H1 (cell line): ENCODE data around the gene SPRYD3. TPM values are rescaled to one million over a fixed set of nuclear protein-coding genes. Genes with fewer than 3 reads are reported as not detected.
A peak's percentile ranks its signal among the peaks of the same experiment; 100 is the strongest.

Source experiments
- CTCF ChIA-PET: fragments of 300-600 bp; sonication (Branson Sonifier 250); formaldehyde crosslinking; loops from one replicate; lab custom pipeline; 2021; ENCODE audit not compliant: partially characterized antibody; lab: Charles Lee
- POLR2A ChIA-PET: fragments of 300-600 bp; sonication (Branson Sonifier 250); formaldehyde crosslinking; loops from one replicate; lab custom pipeline; 2021; ENCODE audit warnings: inconsistent platforms; ENCODE audit not compliant: partially characterized antibody; lab: Charles Lee
- DNase-seq, 2 experiments: peaks; one replicate each; pipeline versions ENCODE4 v3.0.0 to v3.0.0-alpha.2; 2010 to 2022; ENCODE audit warnings: low spot score in 2 of 2, low read depth in 1 of 2, mixed read lengths in 1 of 2
- FAIRE-seq: peaks from 2 replicates; lab custom pipeline; 2011; peaks lifted over from hg19 to GRCh38; lab: Jason Lieb, UNC
- H2AFZ ChIP-seq: 2 replicates; pipeline ENCODE4 v1.8.1; 2012; ENCODE audit warnings: low read length, inconsistent platforms
- H2AK5ac ChIP-seq: 2 replicates; pipeline ENCODE4 v1.6.1; 2013; ENCODE audit warnings: low read depth, low read length
- H2BK120ac ChIP-seq: replicated peaks from 2 replicates; pipeline ENCODE3; 2013; ENCODE audit warnings: low read depth, low read length, inconsistent platforms
- H2BK12ac ChIP-seq: 2 replicates; pipeline ENCODE4 v1.6.1; 2013; ENCODE audit warnings: low read depth, low read length
- H2BK15ac ChIP-seq: 2 replicates; pipeline ENCODE4 v1.6.1; 2013; ENCODE audit warnings: low read length
- H2BK20ac ChIP-seq: 2 replicates; pipeline ENCODE4 v1.6.1; 2013; ENCODE audit warnings: low read length
- H2BK5ac ChIP-seq: 2 replicates; pipeline ENCODE4 v1.6.1; 2013; ENCODE audit warnings: low read depth, low read length
- H3K14ac ChIP-seq: 2 replicates; pipeline ENCODE4 v1.6.1; 2013; ENCODE audit warnings: inconsistent platforms; ENCODE audit not compliant: insufficient read length
- H3K18ac ChIP-seq: 2 replicates; pipeline ENCODE4 v1.6.1; 2013; ENCODE audit warnings: low read length; ENCODE audit errors: extremely low read depth
- H3K23ac ChIP-seq: 2 replicates; pipeline ENCODE4 v1.6.1; 2013; ENCODE audit warnings: inconsistent platforms; ENCODE audit not compliant: insufficient read length
- H3K23me2 ChIP-seq: 2 replicates; pipeline ENCODE4 v1.6.1; 2013; ENCODE audit warnings: low read depth, low read length
- H3K27ac ChIP-seq: 2 replicates; pipeline ENCODE4 v1.6.1; 2011; ENCODE audit warnings: low read depth, low read length, inconsistent platforms
- H3K27me3 ChIP-seq, 4 experiments: replicated peaks in 1 of 4; 1 replicate in 1 of 4; 2 replicates in 3 of 4; pipeline versions ENCODE4 v1.6.1 to v1.8.1; 2011 to 2013; ENCODE audit warnings: low read length in 3 of 4, mild to moderate bottlenecking in 3 of 4, inconsistent platforms in 2 of 4, mixed read lengths in 2 of 4, moderate library complexity in 1 of 4; ENCODE audit not compliant: control insufficient read depth in 3 of 4, insufficient read depth in 3 of 4; ENCODE audit errors: extremely low read depth in 1 of 4
- H3K36me3 ChIP-seq, 4 experiments: 2 replicates each; pipeline versions ENCODE4 v1.6.1 to v1.8.1; 2011 to 2013; ENCODE audit warnings: mild to moderate bottlenecking in 4 of 4, low read length in 3 of 4, moderate library complexity in 2 of 4, control low read depth in 1 of 4, inconsistent platforms in 1 of 4; ENCODE audit not compliant: insufficient read depth in 4 of 4, control insufficient read depth in 2 of 4
- H3K4ac ChIP-seq: replicated peaks from 2 replicates; pipeline ENCODE3; 2013; ENCODE audit warnings: low read length, low read depth, mixed read lengths, inconsistent platforms; ENCODE audit not compliant: insufficient read length
- H3K4me1 ChIP-seq, 4 experiments: replicated peaks in 1 of 4; 1 replicate in 1 of 4; 2 replicates in 3 of 4; pipeline versions ENCODE4 v1.6.1 to v1.8.1; 2011 to 2013; ENCODE audit warnings: low read length in 3 of 4, inconsistent platforms in 2 of 4, mixed read lengths in 1 of 4; ENCODE audit not compliant: insufficient read depth in 4 of 4, control insufficient read depth in 3 of 4
- H3K4me2 ChIP-seq, 2 experiments: 2 replicates each; pipeline versions ENCODE4 v1.6.1 to v1.8.1; 2011 to 2013; ENCODE audit warnings: low read depth in 2 of 2, low read length in 2 of 2, control low read depth in 1 of 2, inconsistent platforms in 1 of 2, mild to moderate bottlenecking in 1 of 2; ENCODE audit not compliant: insufficient read depth in 1 of 2
- H3K4me3 ChIP-seq, 4 experiments: fragments of 200-600, 300-600 bp in 1 of 4; sonication (generic), shearing (Covaris generic), sonication (Bioruptor Twin) in 1 of 4; 2 replicates each; pipeline versions ENCODE4 v1.5.1 to v1.8.1; 2011 to 2016; ENCODE audit warnings: low read length in 4 of 4, low read depth in 3 of 4, control low read depth in 2 of 4, inconsistent platforms in 2 of 4, mild to moderate bottlenecking in 2 of 4, mixed read lengths in 1 of 4, moderate library complexity in 1 of 4; ENCODE audit not compliant: insufficient read depth in 2 of 4; ENCODE audit errors: extremely low read depth in 1 of 4
- H3K56ac ChIP-seq: replicated peaks from 2 replicates; pipeline ENCODE3; 2013; ENCODE audit warnings: low read depth, mild to moderate bottlenecking, mixed read lengths, low read length, inconsistent platforms; ENCODE audit not compliant: insufficient read length
- H3K79me1 ChIP-seq: 2 replicates; pipeline ENCODE4 v1.6.1; 2013; ENCODE audit warnings: low read depth, low read length, control low read depth
- H3K79me2 ChIP-seq, 2 experiments: 2 replicates each; pipeline versions ENCODE4 v1.6.1 to v1.8.1; 2012 to 2013; ENCODE audit warnings: low read length in 2 of 2, mild to moderate bottlenecking in 2 of 2, inconsistent platforms in 1 of 2; ENCODE audit not compliant: insufficient read depth in 2 of 2, control insufficient read depth in 1 of 2
- H3K9ac ChIP-seq, 4 experiments: replicated peaks in 1 of 4; 1 replicate in 1 of 4; 2 replicates in 3 of 4; pipeline versions ENCODE4 v1.6.1 to v1.8.1; 2011 to 2013; ENCODE audit warnings: low read depth in 3 of 4, low read length in 3 of 4, control low read depth in 2 of 4, mild to moderate bottlenecking in 2 of 4, moderate library complexity in 2 of 4, inconsistent platforms in 1 of 4; ENCODE audit errors: extremely low read depth in 1 of 4
- H3K9me3 ChIP-seq, 2 experiments: 2 replicates each; pipeline versions ENCODE4 v1.6.1 to v1.8.1; 2012 to 2013; ENCODE audit warnings: mild to moderate bottlenecking in 2 of 2, moderate library complexity in 2 of 2, control low read depth in 1 of 2, inconsistent platforms in 1 of 2, low read depth in 1 of 2, low read length in 1 of 2, mixed read lengths in 1 of 2; ENCODE audit not compliant: insufficient read depth in 2 of 2
- H4K20me1 ChIP-seq, 2 experiments: replicated peaks in 1 of 2; 2 replicates each; pipeline versions ENCODE3 to v1.8.1; 2011 to 2013; ENCODE audit warnings: inconsistent platforms in 2 of 2, low read length in 2 of 2, mild to moderate bottlenecking in 1 of 2; ENCODE audit not compliant: insufficient read depth in 2 of 2, control insufficient read depth in 1 of 2
- H4K5ac ChIP-seq: 2 replicates; pipeline ENCODE4 v1.6.1; 2013; ENCODE audit warnings: low read length, low read depth, mixed read lengths, inconsistent platforms; ENCODE audit not compliant: insufficient read length
- H4K8ac ChIP-seq: 2 replicates; pipeline ENCODE4 v1.8.0; 2013; ENCODE audit warnings: mild to moderate bottlenecking, moderate library complexity, low read length, inconsistent platforms; ENCODE audit not compliant: insufficient read depth; ENCODE audit errors: extremely low read depth
- H4K91ac ChIP-seq: replicated peaks from 2 replicates; pipeline ENCODE3; 2013; ENCODE audit warnings: low read length, mixed read lengths, inconsistent platforms; ENCODE audit not compliant: insufficient read length
- ASH2L ChIP-seq: fragments of 200-600, 300-600 bp; sonication (generic); IDR thresholded peaks from one replicate; pipeline ENCODE4 v1.7.1; 2017; ENCODE audit warnings: low read length
- CHD1 ChIP-seq: IDR thresholded peaks from 2 replicates; pipeline ENCODE4 v1.6.1; 2012; ENCODE audit warnings: low read depth, low read length, improper control_type of control experiment
- CTBP2 ChIP-seq: IDR thresholded peaks from 2 replicates; pipeline ENCODE4 v1.7.0; 2011; ENCODE audit warnings: borderline replicate concordance, mild to moderate bottlenecking, moderate library complexity, mixed read lengths, low read length; ENCODE audit not compliant: insufficient read depth, insufficient read length
- EGR1 ChIP-seq: IDR thresholded peaks from 2 replicates; pipeline ENCODE4 v1.6.1; 2011; ENCODE audit warnings: low read depth, low read length, borderline replicate concordance
- GTF2F1 ChIP-seq: IDR thresholded peaks from 2 replicates; pipeline ENCODE4 v1.6.1; 2012; ENCODE audit warnings: low read depth, low read length, improper control_type of control experiment, borderline replicate concordance
- HDAC2 ChIP-seq, 2 experiments: fragments of 300-600 bp in 1 of 2; sonication (generic) in 1 of 2; IDR thresholded peaks; 2 replicates each; pipeline ENCODE4 v1.6.1; 2011 to 2012; ENCODE audit warnings: low read depth in 2 of 2, low read length in 2 of 2, mild to moderate bottlenecking in 2 of 2, moderate library complexity in 2 of 2, borderline replicate concordance in 1 of 2, inconsistent platforms in 1 of 2
- HDAC6 ChIP-seq: IDR thresholded peaks from one replicate; pipeline ENCODE4 v1.7.1; 2012; ENCODE audit warnings: low read depth, mild to moderate bottlenecking, inconsistent platforms, low read length, moderate library complexity
- RFX5 ChIP-seq: IDR thresholded peaks from 2 replicates; pipeline ENCODE4 v1.6.1; 2011; ENCODE audit warnings: low read depth, low read length, improper control_type of control experiment, borderline replicate concordance
- WGBS, 2 experiments: shearing (Covaris generic) in 1 of 2; methylation state at CpG; one replicate each; pipeline versions ENCODE4 v1.1.6 to v1.1.7; 2013 to 2015; ENCODE audit warnings: low lambda C conversion rate in 2 of 2, mixed read lengths in 2 of 2, inconsistent platforms in 1 of 2, low coverage in 1 of 2, missing lambda C conversion rate in 1 of 2; ENCODE audit not compliant: insufficient replicate concordance in 2 of 2, insufficient coverage in 1 of 2, insufficient read length in 1 of 2; ENCODE audit errors: extremely low coverage in 1 of 2, missing lambda C conversion rate in 1 of 2; 5-methylcytosine and 5-hydroxymethylcytosine counted together
- polyA plus RNA-seq, 7 experiments: library from polyadenylated mRNA; depleted of rRNA in 3 of 7; stranded (reverse) in 5 of 7; unstranded in 2 of 7; fragments of >200 nt in 5 of 7; fragments of 200-250 nt in 2 of 7; gene quantifications; 1 replicate in 5 of 7; 2 replicates in 1 of 7; 4 replicates in 1 of 7; pipeline versions ENCODE4 v1.2.1 to v1.2.3, GENCODE V29; 2011 to 2013; ENCODE audit warnings: missing spikeins in 2 of 7, mixed read lengths in 2 of 7
- total RNA-seq: library from RNA; stranded (reverse); fragmentation: NEBNext Ultra II Directional; extraction: Animal tissue kit (Norgen Biotek cat#: 25700); gene quantifications from 2 replicates; pipeline ENCODE4 v1.2.1, GENCODE V29; 2021

The SPRYD3 gene
- total and polyA plus RNA-seq, 2 of the 8 experiments (the other 6 are each of a cell fraction or from before 2014, with no cell fraction given) = 6.8 to 8.0 TPM

- Histone ChIP-seq H3K27me3 (peaks cover 0 to 20% (median 17%) of the 10 kb centered on the region in 4 experiments; a peak in 6 of 7 replicates), H2BK15ac (peak overlapping the region; percentile 67; the same call in 1 of the 2 replicates), H3K4ac (no peak overlapping the region), H4K8ac (no peak overlapping the region), H4K91ac (no peak overlapping the region), H2BK20ac (no peak overlapping the region), H3K27ac (no peak overlapping the region), H3K36me3 (peaks cover 8 to 22% (median 13%) of the 10 kb centered on the region in 4 experiments), H4K5ac (no peak overlapping the region), H3K4me1 (peaks cover 27 to 48% (median 34%) of the 10 kb centered on the region in 4 experiments), H3K79me2 (no peaks in the 10 kb centered on the region), H2BK5ac (no peak overlapping the region), H2AK5ac (peak overlapping the region; percentile 77; the same call in 1 of the 2 replicates), H2BK120ac (no peak overlapping the region), H3K4me2 (peak overlapping the region in 1 of 2 experiments; percentile 98; a peak in 2 of 4 replicates), H3K14ac (no peak overlapping the region), H3K4me3 (no peak overlapping the region), H3K9ac (no peak overlapping the region), H3K18ac (0 out of 2 replicates have a peak overlapping the region, but pooled peaks have one; percentile 6), H3K9me3 (no peaks in the 10 kb centered on the region), H2BK12ac (0 out of 2 replicates have a peak overlapping the region, but pooled peaks have one; percentile 60), H2AFZ (no peak overlapping the region), H3K23me2 (peaks cover 17% of the 10 kb centered on the region), H3K79me1 (peaks cover 2% of the 10 kb centered on the region), H3K23ac (no peak overlapping the region), H4K20me1 (peaks cover 2 to 16% of the 10 kb centered on the region in 2 experiments), H3K56ac (no peak overlapping the region)
- ChIA-PET POLR2A (interaction anchor here (0.6 to 35.6 kb wide), 12 partner anchors 9 to 823 kb away, joined by 3 to 711 read pairs (median 4); partner anchors contain the start of genes EIF4B and ESPL1), CTCF (interaction anchor here (0.9 to 15.7 kb wide), 8 partner anchors 10 to 159 kb away, joined by 3 to 258 read pairs (median 6); no protein-coding TSS in a partner anchor)
- TF ChIP-seq HDAC6 (no peak), EGR1 (no peak), CTBP2 (no peak), RFX5 (no peak), ASH2L (no peak), HDAC2 (IDR thresholded peaks at IDR 0.05; ENCODE audit: borderline replicate concordance in 1 of 2, low read depth in 2 of 2, low read length in 2 of 2) (no peak), CHD1 (no peak), GTF2F1 (no peak)
- FAIRE-seq (no peak), DNase-seq (no peak)
- 62% methylated on average over 10 of the region's 10 CpGs; no CpG with 5 or more reads in 1 of the 2 experiments for WGBS, 2 experiments
Measured at GRCh38 chr12:53044052-53044581, 35.1 kb downstream of the SPRYD3 start.
